Renal cortex interstitium (tissue), 15 donors: ENCODE measurements around the gene OR8B8. TPM values are rescaled to one million over a fixed set of nuclear protein-coding genes. Genes with fewer than 3 reads are reported as not detected.
"Not testable (repeated sequence)": the region's sequence is repeated elsewhere in the genome, so short reads cannot be mapped to it uniquely, and the experiment has no call there.

Experiments used
- DNase-seq, 11 donors: peaks; one replicate each; pipeline ENCODE4 v3.0.0-alpha.2; 2013; ENCODE audit warnings: low read depth in 9 of 11, low spot score in 4 of 11; ENCODE audit errors: extremely low read depth in 1 of 11
- long read RNA-seq, 16 experiments: transcript quantifications; one replicate each; lab custom pipeline, GENCODE V29; 2026
- polyA plus RNA-seq, 3 donors: library from polyadenylated mRNA; unstranded; fragments of 120-200 nt; gene quantifications; one replicate each; pipeline ENCODE4 v1.2.1, GENCODE V29; 2013; ENCODE audit not compliant: insufficient read length in 3 of 3

The OR8B8 gene, protein sequence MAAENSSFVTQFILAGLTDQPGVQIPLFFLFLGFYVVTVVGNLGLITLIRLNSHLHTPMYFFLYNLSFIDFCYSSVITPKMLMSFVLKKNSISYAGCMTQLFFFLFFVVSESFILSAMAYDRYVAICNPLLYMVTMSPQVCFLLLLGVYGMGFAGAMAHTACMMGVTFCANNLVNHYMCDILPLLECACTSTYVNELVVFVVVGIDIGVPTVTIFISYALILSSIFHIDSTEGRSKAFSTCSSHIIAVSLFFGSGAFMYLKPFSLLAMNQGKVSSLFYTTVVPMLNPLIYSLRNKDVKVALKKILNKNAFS
- under 1 TPM in 1 of 3 donors, not detected in 2; 0.03 TPM for polyA plus RNA-seq
- long read RNA-seq, donor 1 = 0 reads
- long read RNA-seq, donor 2 = 0 reads
- long read RNA-seq, donor 3 = 0 reads
- long read RNA-seq, donor 4 = 0 reads
- long read RNA-seq, donor 5 = 0 reads
- long read RNA-seq, donor 6 = 0 reads
- long read RNA-seq, donor 7 = 0 reads
- long read RNA-seq, donor 8 = 0 reads
- long read RNA-seq, donor 9 = 0 reads
- long read RNA-seq, donor 10 = 0 reads
- long read RNA-seq, donor 11 = 0 reads
- long read RNA-seq, donor 12 = 0 reads
- long read RNA-seq, donor 13 = 0 reads
- long read RNA-seq, donor 14 = 0 reads
- long read RNA-seq, donor 15 = 0 reads
- long read RNA-seq, donor 16 = 0 reads

DNA sequence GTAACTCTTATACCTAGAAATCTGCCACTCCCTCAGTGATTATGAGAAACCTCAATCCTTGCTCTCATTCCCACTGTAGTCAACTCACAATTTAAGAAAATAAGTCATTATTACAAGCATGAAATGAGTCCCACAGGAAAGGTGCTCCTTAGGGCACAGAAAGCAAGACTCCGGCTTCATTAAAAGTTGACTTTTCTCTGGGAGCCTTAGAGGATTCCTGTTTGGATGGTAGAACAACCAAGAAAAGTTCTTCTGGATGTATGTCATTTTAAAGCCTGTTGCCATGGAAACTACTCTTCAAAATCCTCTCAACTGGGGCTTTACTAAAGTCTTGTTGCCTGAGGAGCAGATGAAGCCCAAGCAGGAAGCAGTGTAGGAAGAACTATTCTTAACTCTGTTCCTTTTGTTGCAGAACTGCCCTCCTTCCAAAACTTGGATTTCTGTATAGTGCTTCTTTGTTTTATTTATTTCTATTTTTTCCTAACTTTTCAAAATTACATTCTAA is at the start of gene OR8B8:
Gene OR8B8, minus strand, starts transcription at position 51 of the 505 bp plus-strand sequence. CDS start 4,611 bp downstream, outside the sequence.
- no peak for DNase-seq

DNA sequence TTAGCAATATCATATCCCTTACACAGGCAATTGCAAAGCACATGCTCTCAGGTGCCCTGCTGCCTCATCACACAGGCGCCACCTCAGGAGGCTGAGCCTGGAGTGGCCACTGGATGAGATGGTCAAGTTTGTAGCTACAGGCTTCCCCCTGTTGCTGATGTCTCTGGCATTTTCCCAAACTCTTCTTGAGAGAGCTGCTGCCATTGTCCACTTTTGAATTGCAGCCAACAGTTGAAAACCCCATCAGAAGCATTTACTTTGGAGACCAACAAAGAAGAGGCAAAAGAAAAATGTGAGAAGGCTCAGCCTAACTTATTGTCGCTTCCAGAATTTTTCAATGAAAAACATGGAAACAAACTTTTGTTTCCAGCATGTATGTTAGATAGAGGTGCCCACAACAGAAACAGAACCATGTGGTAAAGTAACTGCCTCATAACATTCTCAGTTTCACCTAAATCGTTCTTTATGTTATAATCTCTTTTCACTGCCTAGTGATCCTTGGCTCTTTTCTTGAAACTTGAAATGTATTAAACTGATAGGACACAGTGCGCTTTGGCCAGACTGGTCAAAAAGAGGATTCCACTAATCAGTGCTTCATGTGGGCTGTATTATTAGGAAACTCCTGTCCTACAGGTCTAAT is 47.6 kb upstream of the OR8B8 start:
- no peak for DNase-seq

DNA sequence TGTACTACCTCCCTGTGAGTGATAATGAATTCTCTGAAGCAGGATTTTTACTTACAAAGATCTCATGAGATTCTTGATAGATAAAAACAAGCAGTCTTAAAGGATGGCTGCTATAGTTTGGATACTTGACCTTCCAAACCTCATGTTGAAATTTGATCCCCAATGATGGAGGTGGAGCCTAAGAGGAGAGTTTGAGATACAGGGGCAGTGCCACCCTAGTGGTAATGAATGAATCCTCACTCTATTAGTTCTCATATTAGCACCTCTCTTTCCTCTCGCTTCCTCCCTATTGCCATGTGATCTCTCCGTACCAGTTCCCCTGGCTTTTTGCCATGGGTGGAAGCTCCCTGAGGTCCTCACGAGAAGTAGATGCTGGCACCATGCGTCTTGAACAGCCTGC is 37.9 kb upstream of the OR8B8 start:
- no peak for DNase-seq

DNA sequence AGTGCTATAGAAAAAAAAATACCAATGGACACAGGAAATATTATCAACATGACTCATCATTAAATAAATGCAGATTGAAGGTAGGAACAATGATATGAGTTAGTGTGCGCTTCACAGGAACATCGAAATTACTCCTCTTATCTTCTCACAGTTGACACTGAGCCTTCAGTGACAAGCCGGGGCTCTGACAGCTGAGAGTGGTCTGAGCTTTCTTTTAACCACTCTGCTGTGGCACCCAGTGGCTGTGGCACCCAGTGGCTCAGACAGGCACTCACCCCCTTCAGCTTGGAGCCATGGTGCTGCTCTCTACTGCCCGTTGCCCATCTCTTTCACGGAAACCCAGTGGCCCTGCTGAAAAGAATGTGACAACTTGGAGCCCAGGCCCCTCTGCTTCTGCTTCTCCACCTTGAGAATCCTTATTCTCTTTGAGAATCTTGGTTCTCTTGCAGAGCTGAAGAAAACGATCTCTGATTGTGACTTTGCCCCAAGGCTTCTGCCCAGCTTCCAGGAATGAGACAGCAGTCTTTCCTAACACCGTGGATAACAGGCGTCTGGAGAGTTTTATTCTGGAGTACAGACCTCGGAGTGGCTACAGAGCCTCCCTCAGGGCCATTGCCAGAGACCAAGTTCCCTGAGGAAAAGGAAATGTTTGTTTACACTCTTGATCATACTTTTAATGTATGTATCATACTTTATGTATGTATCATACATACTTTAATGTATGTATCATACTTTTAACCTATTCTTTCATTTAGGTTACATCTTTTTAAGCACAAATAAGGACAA is 37.1 kb upstream of the OR8B8 start:
- no peak for DNase-seq

DNA sequence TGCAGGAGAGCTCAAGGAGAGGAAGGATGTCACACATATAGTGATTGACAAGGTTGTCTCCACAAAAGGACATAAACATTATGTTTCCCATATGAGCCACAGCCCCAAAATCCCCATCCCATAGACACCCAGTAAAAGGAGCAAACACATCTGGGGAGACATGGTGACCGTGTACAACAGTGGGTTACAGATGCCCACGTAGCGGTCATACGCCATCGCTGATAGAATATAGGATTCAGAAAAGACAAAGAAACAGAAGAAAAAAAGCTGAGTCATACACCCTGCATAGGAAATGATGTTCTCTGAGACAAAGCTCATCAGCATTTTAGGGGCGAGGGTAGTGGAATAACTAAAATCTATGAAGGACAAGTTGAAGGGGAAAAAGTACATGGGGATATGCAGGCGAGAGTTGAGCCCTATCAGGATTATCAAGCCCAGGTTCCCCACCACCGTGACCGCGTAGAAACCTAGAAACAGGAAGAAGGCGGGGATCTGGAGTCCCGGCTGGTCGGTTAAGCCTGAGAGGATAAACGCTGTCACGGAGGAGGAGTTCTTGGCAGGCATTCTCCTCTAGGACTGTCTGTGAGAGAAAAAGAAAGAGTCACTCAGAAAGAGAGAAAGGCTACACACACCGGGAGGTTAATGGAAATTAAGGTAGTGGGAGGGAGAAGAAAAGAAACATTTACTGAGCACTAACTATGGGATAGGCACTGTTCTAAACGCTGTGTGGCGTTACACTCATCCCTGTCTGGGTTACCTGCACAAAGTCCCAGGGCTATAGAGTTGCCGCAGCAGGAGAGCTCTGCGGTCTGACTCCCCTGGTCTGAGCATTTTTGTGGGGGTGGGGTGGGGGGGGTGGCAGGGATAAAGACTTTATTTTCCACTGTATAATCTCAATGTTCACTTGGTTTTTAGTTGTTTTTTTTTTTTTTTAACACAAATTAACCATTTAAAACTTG is 36.1 kb upstream of the OR8B8 start:
- no peak for DNase-seq

DNA sequence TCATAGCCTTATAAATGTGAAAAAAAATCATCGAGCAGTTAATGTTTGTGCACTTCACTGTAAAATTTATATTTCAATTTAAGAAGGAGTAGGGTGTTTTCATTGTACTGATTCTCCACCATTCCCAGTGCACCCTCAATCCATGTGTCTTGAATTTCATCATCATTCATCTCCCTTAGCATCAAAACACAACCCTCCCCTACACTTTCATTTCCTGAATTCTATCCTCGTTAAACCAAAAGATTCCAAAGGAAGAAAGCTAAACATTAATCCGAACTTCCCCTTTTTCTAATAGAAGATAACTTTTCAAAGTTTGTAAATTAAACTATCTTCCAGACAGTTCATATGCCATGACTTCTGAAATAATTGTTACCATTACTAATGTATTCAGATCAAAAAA is 34.1 kb upstream of the OR8B8 start:
- DNase-seq = no peak

DNA sequence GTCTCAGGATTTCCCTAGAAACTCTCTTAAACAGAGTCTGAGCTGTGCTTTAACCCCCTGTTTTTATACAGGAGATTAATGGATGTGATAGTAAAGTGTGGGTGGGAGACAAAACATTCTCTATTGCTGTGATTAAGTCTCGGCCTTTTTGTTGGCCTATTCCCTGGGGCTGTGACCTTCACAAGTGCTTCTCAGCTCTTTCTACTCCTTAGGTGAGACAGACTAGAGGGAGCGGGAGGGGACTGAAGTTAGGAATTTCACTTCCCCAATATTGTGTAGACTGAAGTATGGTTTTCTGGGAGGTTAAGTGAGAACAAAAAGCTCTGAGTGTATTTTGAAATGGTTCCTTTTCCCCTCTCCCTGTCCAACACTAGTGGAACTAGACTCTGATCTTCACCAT is 29.8 kb upstream of the OR8B8 start:
- no peak for DNase-seq

DNA sequence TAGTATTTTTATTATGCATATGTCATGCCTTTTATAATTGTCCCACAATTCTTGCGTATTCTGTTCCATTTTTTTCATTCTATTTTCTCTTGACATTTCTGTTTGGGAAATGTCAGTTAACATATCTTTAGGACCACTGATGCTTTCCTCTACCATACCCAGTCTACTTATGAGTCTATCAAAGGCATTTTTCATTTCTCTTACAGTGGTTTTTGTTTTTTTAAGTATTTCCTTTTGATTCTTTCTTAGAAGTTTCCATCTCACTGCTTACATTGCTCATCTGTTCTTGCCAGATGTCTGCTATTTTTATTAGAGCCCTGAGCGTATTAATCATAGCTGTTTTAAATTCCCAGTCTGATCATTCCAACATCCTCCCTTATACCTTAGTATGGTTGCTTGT is 29.3 kb upstream of the OR8B8 start:
- no peak for DNase-seq

DNA sequence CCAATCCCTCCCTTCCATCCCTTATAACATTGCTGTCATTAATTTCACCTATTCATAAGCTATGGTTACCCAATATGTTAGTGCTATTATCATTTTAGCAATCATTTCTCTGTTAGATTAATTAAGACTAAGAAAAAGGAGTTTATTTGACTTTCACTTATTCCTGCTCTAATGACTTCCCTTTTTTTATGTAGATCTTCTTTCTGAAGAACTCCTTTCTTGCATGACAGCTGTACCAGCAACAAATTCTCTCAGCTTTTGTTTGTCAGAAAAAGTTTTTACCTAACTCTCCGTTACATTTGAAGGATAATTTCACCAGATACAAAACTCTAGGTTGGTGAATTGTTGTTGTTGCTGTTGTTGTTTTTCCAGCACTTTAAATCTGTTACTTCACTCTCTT is 28.6 kb upstream of the OR8B8 start:
- no peak for DNase-seq

DNA sequence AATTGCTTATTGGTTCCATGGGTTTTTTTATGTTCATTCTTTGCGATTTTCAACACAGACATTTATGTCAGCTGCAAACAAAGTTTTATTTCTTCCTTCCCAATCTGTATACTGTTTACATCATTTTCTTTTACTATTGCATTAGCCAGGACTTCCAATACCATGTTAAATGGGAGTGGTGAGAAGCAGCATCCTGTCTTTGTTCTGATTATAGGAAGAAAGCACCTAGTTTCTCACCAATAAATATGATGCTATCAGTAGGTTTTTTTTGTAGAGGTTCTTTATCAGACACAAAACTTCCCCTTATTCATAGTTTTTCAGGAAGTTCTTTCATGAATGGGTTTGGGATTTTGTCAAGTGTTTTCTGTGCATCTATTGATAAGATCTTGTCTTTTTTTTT is 28.0 kb upstream of the OR8B8 start:
- no peak for DNase-seq

DNA sequence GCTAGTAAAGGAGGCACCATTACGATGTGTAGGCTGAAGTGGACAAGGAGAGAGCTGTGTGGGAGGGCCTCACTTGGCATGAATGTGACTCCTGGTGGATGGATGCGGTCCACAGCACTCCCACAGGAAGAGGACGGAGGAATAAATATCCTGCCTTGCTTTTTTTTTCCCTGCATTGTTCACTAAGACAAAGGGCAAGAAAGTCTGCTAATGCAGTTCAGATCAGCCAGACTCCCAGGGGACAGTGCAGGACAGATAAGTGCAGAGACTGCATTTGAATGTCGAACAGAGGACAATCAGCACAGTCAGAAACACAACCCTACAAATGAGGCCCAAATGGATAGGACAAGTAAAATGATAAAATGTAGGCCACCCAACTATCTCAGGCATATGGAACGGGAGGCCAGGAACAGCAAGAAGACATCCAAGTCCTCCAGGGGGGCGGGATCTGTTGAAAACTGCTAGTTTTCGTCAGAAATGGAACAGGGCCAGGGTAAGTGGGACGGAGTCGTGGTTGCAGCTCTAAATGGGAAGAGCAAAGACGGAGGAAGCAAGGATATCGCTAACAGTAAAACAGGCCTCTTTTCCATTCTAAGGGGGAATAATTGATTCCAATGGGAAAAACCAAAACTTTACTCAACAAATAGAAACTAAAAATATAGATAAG is 25.2 kb upstream of the OR8B8 start:
- DNase-seq = no peak

DNA sequence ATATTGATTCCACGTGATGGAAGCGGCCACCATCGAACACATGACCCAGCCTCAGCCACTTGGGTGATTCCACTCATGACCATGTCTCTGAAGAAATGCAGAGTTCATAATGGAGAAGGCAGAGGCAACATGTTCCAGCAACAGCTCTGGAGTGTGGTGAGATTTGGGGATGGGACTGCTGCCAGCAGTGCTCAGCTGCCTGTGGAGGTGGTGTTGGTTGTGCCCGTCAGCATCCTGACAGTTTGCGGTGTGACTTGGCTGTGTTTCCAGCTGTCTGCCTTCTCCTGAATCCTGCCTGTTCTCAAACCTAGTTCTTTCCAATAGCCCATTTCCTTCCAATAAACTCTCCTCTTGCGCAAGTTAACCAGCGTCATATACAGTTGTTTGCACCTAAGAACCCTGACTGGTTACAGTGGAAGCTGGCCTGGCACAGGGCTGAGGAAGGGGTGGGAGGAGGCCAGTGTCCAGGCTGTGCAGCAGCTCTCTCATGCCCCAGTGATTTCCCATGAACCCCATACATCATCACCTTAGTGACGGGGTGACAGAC is 22.0 kb upstream of the OR8B8 start:
- no peak for DNase-seq

DNA sequence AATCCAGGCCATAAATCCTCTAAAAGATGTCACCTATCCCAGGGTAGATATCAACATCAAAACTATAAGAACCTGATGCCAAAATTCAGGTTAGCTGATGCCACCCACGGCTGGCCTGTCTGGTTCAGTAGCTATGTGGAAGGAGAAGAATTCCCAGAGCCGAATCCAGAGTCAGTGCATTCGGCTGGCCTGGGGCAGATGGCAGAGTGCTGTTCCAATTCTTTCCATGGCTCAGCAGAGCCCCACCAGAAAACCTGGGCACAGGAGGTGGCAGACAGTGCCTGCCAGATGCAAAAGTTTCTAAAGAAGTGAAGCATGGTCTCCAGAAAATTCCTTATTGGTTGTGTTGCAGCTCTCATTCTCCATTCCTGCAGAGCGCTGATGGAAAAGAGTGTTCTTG is 19.9 kb upstream of the OR8B8 start:
- no peak for DNase-seq

DNA sequence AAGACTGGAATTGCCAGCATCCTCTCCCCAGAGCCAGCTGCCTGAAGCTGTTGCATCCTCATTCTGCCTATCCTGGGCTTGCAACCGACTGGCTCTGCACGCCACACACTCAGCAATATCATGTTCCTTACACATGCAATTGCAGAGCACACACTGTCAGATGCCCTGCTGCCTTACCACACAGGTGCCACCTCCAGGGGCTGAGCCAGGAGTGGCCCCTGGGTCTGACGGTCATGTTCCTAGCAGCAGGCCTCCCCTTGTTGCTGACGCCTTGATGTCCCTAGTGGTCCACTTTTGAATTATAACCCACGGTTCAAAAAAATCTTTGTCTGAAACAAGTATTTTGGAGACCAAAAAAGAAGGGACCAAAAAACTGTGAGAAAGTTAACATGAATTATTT is 18.5 kb upstream of the OR8B8 start:
- DNase-seq = no peak

DNA sequence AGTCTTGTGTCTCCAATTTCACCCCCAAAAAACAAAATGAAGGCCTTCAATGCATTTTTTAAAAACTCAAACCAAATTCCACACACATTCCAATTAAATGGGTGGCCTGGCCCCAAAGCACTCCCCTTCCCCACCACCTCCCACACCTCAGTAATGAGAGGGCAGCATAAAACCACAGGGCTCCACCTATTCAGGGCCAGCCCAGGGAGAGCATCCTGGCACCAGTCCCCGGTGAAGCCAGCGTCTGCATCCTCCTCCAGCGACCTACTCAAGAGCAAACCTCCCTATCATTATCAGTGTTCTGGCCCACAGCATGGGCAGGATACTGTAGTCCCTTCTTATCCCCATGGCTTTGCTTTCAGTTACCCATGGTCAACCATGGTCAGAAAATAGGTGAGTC is 17.8 kb upstream of the OR8B8 start:
- DNase-seq = no peak

DNA sequence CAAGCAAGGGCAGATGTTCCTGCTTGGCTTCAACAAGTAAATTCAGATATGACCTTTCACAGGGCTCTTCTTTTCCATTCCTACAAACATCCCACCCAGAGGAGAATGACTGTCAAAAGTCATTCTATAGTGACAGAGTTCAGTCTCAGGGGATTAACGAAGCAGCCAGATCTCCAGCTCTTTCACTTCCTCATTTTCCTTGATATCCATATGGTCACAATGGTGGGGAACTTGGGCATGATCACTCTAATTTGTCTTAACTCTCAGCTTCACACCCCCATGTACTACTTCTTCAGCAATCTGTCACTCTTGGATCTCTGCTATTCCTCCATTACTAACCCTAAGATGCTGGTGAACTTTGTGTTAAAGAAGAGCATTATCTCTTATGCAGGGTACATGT is 15.0 kb upstream of the OR8B8 start:
- no peak for DNase-seq

DNA sequence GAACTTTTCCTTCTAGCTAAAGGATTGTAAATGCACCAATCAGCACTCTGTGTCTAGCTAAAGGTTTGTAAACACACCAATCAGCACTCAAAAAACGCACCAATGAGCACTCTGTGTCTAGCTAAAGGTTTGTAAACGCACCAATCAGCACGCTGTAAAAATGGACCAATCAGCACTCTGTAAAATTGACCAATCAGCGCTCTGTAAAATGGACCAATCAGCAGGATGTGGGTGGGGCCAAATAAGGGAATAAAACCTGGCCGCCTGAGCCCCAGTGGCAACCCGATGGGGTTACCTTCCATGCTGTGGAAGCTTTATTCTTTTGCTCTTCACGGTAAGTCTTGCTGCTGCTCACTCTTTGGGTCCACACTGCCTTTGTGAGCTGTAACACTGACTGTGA is 13.9 kb upstream of the OR8B8 start:
- not testable (repeated sequence) for DNase-seq
